ENCODE measurements around the gene SORBS1. TPM values are rescaled to one million over a fixed set of nuclear protein-coding genes. Genes with fewer than 3 reads are reported as not detected.

SORBS1 gene
- total and polyA plus RNA-seq, 2 of the 13 experiments (the other 11 are each of a cell fraction or from before 2014, with no cell fraction given) = 16.8 to 39.8 TPM

- no peak for TF ChIP-seq SRF (IDR thresholded peaks at IDR 0.05; ENCODE audit: low read depth, low read length)
- TF ChIP-seq ZSCAN5A (CRISPR knock-in tag; IDR thresholded peaks at IDR 0.05; ENCODE audit: borderline replicate concordance) = no peak
- TF ChIP-seq TAF15 (IDR thresholded peaks at IDR 0.05; ENCODE audit: low read depth, low read length, poor library complexity, severe bottlenecking) = no peak
- TF ChIP-seq MXI1 (IDR thresholded peaks at IDR 0.05; ENCODE audit: borderline replicate concordance, low read depth, low read length) = 0 out of 3 replicates have a peak, but pooled peaks have one; percentile 27
- TF ChIP-seq ZMAT3 (CRISPR knock-in tag; conservative IDR thresholded peaks at IDR 0.05) = no peak
- TF ChIP-seq ZNF430 (CRISPR knock-in tag; IDR thresholded peaks at IDR 0.05) = no peak; the same call in 1 of the 2 replicates
- TF ChIP-seq, protein P1, sequence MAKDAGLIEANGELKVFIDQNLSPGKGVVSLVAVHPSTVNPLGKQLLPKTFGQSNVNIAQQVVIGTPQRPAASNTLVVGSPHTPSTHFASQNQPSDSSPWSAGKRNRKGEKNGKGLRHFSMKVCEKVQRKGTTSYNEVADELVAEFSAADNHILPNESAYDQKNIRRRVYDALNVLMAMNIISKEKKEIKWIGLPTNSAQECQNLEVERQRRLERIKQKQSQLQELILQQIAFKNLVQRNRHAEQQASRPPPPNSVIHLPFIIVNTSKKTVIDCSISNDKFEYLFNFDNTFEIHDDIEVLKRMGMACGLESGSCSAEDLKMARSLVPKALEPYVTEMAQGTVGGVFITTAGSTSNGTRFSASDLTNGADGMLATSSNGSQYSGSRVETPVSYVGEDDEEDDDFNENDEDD (CRISPR knock-in tag; IDR thresholded peaks at IDR 0.05; ENCODE audit: borderline replicate concordance) = peak; percentile 53; the same call in 1 of the 2 replicates
- TF ChIP-seq ZNF333 (CRISPR knock-in tag; IDR thresholded peaks at IDR 0.05; ENCODE audit: borderline replicate concordance) = no peak
- TF ChIP-seq ZKSCAN1 (IDR thresholded peaks at IDR 0.05; ENCODE audit: low read length) = no peak
- no peak for TF ChIP-seq ZNF251 (CRISPR knock-in tag; IDR thresholded peaks at IDR 0.05)
- peak; percentile 95 for TF ChIP-seq ISL2 (CRISPR knock-in tag; IDR thresholded peaks at IDR 0.05)
- TF ChIP-seq, protein P2, sequence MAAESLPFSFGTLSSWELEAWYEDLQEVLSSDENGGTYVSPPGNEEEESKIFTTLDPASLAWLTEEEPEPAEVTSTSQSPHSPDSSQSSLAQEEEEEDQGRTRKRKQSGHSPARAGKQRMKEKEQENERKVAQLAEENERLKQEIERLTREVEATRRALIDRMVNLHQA (CRISPR knock-in tag; IDR thresholded peaks at IDR 0.05) = no peak
- peak; percentile 95 for TF ChIP-seq FOXO1 (CRISPR knock-in tag; IDR thresholded peaks at IDR 0.05)
- TF ChIP-seq ZFP36L1 (CRISPR knock-in tag; IDR thresholded peaks at IDR 0.05) = no peak
- TF ChIP-seq E2F2 (CRISPR knock-in tag; IDR thresholded peaks at IDR 0.05; ENCODE audit: borderline replicate concordance) = no peak
- 0 out of 2 replicates have a peak, but pooled peaks have one; percentile 18 for TF ChIP-seq ZSCAN21 (CRISPR knock-in tag; IDR thresholded peaks at IDR 0.05; ENCODE audit: borderline replicate concordance)
- TF ChIP-seq, protein P3, sequence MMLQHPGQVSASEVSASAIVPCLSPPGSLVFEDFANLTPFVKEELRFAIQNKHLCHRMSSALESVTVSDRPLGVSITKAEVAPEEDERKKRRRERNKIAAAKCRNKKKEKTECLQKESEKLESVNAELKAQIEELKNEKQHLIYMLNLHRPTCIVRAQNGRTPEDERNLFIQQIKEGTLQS (CRISPR knock-in tag; IDR thresholded peaks at IDR 0.05) = peak; percentile 70
- peak; percentile 67; the same call in 1 of the 2 replicates for TF ChIP-seq NCOR1 (IDR thresholded peaks at IDR 0.05; ENCODE audit: borderline replicate concordance, low read length)
- TF ChIP-seq NR2C2 (CRISPR knock-in tag; IDR thresholded peaks at IDR 0.05; ENCODE audit: borderline replicate concordance) = no peak
- no peak for TF ChIP-seq ZNF329 (CRISPR knock-in tag; IDR thresholded peaks at IDR 0.05; ENCODE audit: low read depth)
- TF ChIP-seq YEATS4 (CRISPR knock-in tag; IDR thresholded peaks at IDR 0.05; ENCODE audit: borderline replicate concordance) = no peak
- TF ChIP-seq ZFP1 (CRISPR knock-in tag; IDR thresholded peaks at IDR 0.05) = peak; percentile 56; the same call in 1 of the 2 replicates
- no peak for TF ChIP-seq ZNF180 (CRISPR knock-in tag; IDR thresholded peaks at IDR 0.05; ENCODE audit: borderline replicate concordance, low read depth)
- no peak for TF ChIP-seq ESRRA (CRISPR knock-in tag; IDR thresholded peaks at IDR 0.05; ENCODE audit: low read depth)
- TF ChIP-seq ZNF616 (CRISPR knock-in tag; IDR thresholded peaks at IDR 0.05; ENCODE audit: low read depth) = no peak
Observed at GRCh38 chr10:95346715-95347401, 214.3 kb downstream of the SORBS1 start (continued).
